GM12801 (cell line): ENCODE measurements around the gene ADAMTS6.

Experiments used
- CTCF ChIP-seq: IDR thresholded peaks from one replicate; pipeline ENCODE4 v1.5.1; 2011; ENCODE audit warnings: control low read depth; ENCODE audit not compliant: insufficient read length; ENCODE audit errors: extremely low read depth

ADAMTS6 gene

GRCh38 chr5:65203746-65204145 lies 278.0 kb downstream of the ADAMTS6 start:
- TF ChIP-seq CTCF = no peak

DNA sequence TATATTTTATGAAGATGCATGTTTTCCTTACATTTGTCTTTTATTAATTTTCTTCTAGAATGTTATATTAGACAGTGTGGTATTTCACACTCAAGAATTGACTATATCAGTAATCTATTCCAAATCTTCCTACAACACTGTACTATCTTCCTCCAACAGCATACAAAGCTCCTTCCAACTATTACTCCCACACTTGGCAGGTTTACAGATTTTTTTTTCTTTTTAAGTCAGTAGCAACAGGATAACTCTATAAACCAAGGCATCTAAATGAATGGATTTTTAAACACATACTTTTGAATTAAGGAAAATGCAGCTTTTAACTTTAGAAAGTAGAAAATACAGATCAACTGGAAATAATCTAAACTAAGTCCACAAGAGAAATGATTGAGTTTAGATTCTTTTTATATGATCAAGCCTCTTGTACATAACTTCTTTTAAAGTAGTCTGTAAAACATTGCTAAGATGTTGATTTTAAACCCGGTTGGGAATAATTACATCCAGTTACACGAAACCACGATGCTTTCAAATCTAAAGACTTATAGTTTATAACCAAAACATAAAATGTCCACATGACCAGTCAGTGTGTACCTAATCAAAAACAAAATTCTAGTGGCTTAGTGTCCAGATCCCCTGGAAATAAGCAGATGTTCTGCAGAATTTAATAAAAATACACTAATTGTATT lies 281.6 kb downstream of the ADAMTS6 start:
- TF ChIP-seq CTCF = no peak

DNA sequence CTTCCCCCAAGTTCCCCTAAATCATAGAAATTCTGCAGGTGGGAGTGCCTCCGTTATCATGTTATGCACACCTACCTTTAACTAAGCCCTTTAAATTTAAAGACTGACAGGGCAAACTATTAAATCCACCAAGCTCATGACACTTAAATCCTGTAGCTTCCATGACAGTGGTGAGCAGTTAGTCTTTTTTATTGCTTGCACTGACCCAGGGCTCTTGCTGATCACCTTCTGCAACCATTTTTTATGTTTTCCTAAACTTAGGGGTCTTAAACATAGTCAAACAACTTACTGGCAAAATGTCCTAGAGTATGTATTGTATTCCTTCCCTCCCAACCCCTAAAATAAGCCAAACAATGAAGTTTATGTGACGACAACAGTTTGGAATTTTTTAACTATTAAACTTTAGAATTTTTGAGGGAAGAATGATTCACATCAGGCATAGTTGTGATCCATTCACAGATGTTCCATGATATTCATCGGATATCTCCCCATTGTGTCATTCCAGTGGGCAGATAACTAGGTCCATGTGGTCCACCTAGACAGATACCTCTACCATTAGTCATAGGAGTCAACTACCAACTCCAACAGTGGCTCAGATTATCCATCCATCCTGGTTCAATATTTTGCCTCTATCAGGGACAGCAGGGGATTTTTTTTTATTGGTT lies 283.1 kb downstream of the ADAMTS6 start:
- no peak for TF ChIP-seq CTCF

GRCh38 chr5:65197531-65198455 lies 283.9 kb downstream of the ADAMTS6 start:
- no peak for TF ChIP-seq CTCF

DNA sequence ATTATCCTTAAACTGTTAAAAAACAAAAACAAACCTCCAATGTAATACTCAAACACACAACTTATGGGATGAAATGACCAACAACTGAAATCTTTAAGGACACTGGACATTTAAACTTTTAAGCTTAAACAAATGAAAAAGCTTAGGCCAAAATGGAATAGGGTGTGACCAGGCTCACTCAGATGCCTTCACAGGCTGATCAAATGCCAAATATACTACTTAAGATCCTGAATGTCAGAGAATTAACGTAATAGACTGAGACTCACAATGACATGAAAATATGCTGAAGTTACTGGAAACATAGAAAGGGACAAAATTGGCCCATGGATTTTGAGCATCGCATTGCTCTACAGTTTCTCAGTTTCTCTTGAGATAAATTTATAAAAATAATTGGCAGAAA lies 286.8 kb downstream of the ADAMTS6 start:
- no peak for TF ChIP-seq CTCF

DNA sequence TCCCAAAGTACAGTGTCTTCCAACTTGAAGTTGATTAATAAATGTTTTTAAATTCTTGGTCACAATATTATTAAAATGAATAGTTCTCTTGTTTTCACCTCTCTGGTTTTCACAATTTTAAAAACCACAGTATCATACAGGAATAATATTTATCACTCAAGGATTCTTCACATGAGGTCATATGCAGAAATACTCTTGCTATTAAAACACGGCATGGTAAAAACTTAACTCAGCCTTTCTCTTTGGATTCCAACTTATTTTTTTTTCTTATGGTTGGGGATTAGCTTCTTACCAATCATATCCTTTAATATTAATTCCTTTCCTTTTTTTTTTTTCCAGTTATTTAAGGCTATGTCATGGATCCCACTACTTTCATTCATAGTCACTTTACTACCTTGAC lies 289.4 kb downstream of the ADAMTS6 start:
- no peak for TF ChIP-seq CTCF

- TF ChIP-seq CTCF = no peak
Measured at GRCh38 chr5:65191554-65192135, 290.1 kb downstream of the ADAMTS6 start.
